ENCODE data around the gene PIK3R3. TPM values are rescaled to one million over a fixed set of nuclear protein-coding genes. Genes with fewer than 3 reads are reported as not detected.
A peak's percentile ranks its signal among the peaks of the same experiment; 100 is the strongest.

The PIK3R3 gene
- total and polyA plus RNA-seq, 9 donors, result 8.1 to 18.3 (median 13.3) TPM

- no peaks in the 10 kb centered on the region for H3K36me3 ChIP-seq (ENCODE audit: control insufficient read depth, insufficient read depth, low read length)
- H3K4me3 ChIP-seq (ENCODE audit: low read length), result peak overlapping the region; percentile 70
- H3K4me1 ChIP-seq (ENCODE audit: control insufficient read depth, insufficient read depth, low read length), result peaks cover 25% of the 10 kb centered on the region
- no CpG with 5 or more reads among the region's 3 CpGs for WGBS (ENCODE audit: insufficient coverage)
- no peaks in the 10 kb centered on the region for H3K27me3 ChIP-seq (ENCODE audit: control insufficient read depth, insufficient read depth, low read length)
- H3K27ac ChIP-seq (ENCODE audit: low read length), result peak overlapping the region; percentile 98
- DNase-seq, result no peak
- H3K9me3 ChIP-seq (replicated peaks; ENCODE audit: control insufficient read depth, low read depth, low read length), result no peaks in the 10 kb centered on the region
These were observed 1.4 kb upstream of the PIK3R3 start for GRCh38 chr1:46133781-46134350.

GRCh38 chr1:46133181-46133658 is 791 bp upstream of the PIK3R3 start:
- H3K4me1 ChIP-seq (ENCODE audit: control insufficient read depth, insufficient read depth, low read length), result peaks cover 25% of the 10 kb centered on the region
- no peaks in the 10 kb centered on the region for H3K36me3 ChIP-seq (ENCODE audit: control insufficient read depth, insufficient read depth, low read length)
- H3K27me3 ChIP-seq (ENCODE audit: control insufficient read depth, insufficient read depth, low read length), result no peaks in the 10 kb centered on the region
- no peak for DNase-seq
- H3K4me3 ChIP-seq (ENCODE audit: low read length), result peak overlapping the region; percentile 70
- 1% methylated on average over 12 of the region's 22 CpGs for WGBS (ENCODE audit: insufficient coverage)
- no peaks in the 10 kb centered on the region for H3K9me3 ChIP-seq (replicated peaks; ENCODE audit: control insufficient read depth, low read depth, low read length)
- peak overlapping the region; percentile 98 for H3K27ac ChIP-seq (ENCODE audit: low read length)

- Histone ChIP-seq H3K9me3 (replicated peaks; ENCODE audit: control insufficient read depth, low read depth, low read length) (no peaks in the 10 kb centered on the region), H3K27ac (ENCODE audit: low read length) (peak overlapping the region; percentile 98), H3K36me3 (ENCODE audit: control insufficient read depth, insufficient read depth, low read length) (no peaks in the 10 kb centered on the region), H3K4me1 (ENCODE audit: control insufficient read depth, insufficient read depth, low read length) (peaks cover 18% of the 10 kb centered on the region), H3K4me3 (ENCODE audit: low read length) (peak overlapping the region; percentile 95), H3K27me3 (ENCODE audit: control insufficient read depth, insufficient read depth, low read length) (no peaks in the 10 kb centered on the region)
- under 1% methylated on average over 22 of the region's 38 CpGs for WGBS (ENCODE audit: insufficient coverage)
- DNase-seq, result peak; percentile 51
These were observed 509 bp downstream of the PIK3R3 start for GRCh38 chr1:46131712-46132528.

GRCh38 chr1:46131093-46131492 is 1.3 kb downstream of the PIK3R3 start:
- Histone ChIP-seq H3K27ac (ENCODE audit: low read length) (peak overlapping the region; percentile 29), H3K27me3 (ENCODE audit: control insufficient read depth, insufficient read depth, low read length) (no peaks in the 10 kb centered on the region), H3K4me3 (ENCODE audit: low read length) (peak overlapping the region; percentile 95), H3K4me1 (ENCODE audit: control insufficient read depth, insufficient read depth, low read length) (peaks cover 15% of the 10 kb centered on the region), H3K9me3 (replicated peaks; ENCODE audit: control insufficient read depth, low read depth, low read length) (no peaks in the 10 kb centered on the region), H3K36me3 (ENCODE audit: control insufficient read depth, insufficient read depth, low read length) (no peaks in the 10 kb centered on the region)
- WGBS (ENCODE audit: insufficient coverage), result no CpG with 5 or more reads among the region's 10 CpGs
- peak; percentile 35 for DNase-seq

- H3K9me3 ChIP-seq (replicated peaks; ENCODE audit: control insufficient read depth, low read depth, low read length), result no peaks in the 10 kb centered on the region
- no peak for DNase-seq
- H3K27me3 ChIP-seq (ENCODE audit: control insufficient read depth, insufficient read depth, low read length), result no peaks in the 10 kb centered on the region
- 10% methylated on average over 1 of the region's 5 CpGs for WGBS (ENCODE audit: insufficient coverage)
- H3K36me3 ChIP-seq (ENCODE audit: control insufficient read depth, insufficient read depth, low read length), result no peaks in the 10 kb centered on the region
- H3K4me3 ChIP-seq (ENCODE audit: low read length), result peak overlapping the region; percentile 95
- no peak overlapping the region for H3K27ac ChIP-seq (ENCODE audit: low read length)
- peaks cover 13% of the 10 kb centered on the region for H3K4me1 ChIP-seq (ENCODE audit: control insufficient read depth, insufficient read depth, low read length)
These were observed 1.8 kb downstream of the PIK3R3 start for GRCh38 chr1:46130606-46131005.

GRCh38 chr1:46130121-46130520 is 2.3 kb downstream of the PIK3R3 start:
- no CpG with 5 or more reads among the region's 1 CpG for WGBS (ENCODE audit: insufficient coverage)
- DNase-seq, result no peak
- H3K4me1 ChIP-seq (ENCODE audit: control insufficient read depth, insufficient read depth, low read length), result peaks cover 12% of the 10 kb centered on the region
- no peaks in the 10 kb centered on the region for H3K9me3 ChIP-seq (replicated peaks; ENCODE audit: control insufficient read depth, low read depth, low read length)
- peak overlapping the region; percentile 95 for H3K4me3 ChIP-seq (ENCODE audit: low read length)
- no peaks in the 10 kb centered on the region for H3K36me3 ChIP-seq (ENCODE audit: control insufficient read depth, insufficient read depth, low read length)
- no peak overlapping the region for H3K27ac ChIP-seq (ENCODE audit: low read length)
- H3K27me3 ChIP-seq (ENCODE audit: control insufficient read depth, insufficient read depth, low read length), result no peaks in the 10 kb centered on the region

GRCh38 chr1:46128344-46128743 is 4.1 kb downstream of the PIK3R3 start:
- no peaks in the 10 kb centered on the region for H3K36me3 ChIP-seq (ENCODE audit: control insufficient read depth, insufficient read depth, low read length)
- H3K9me3 ChIP-seq (replicated peaks; ENCODE audit: control insufficient read depth, low read depth, low read length), result no peaks in the 10 kb centered on the region
- H3K4me3 ChIP-seq (ENCODE audit: low read length), result no peak overlapping the region
- WGBS (ENCODE audit: insufficient coverage), result no CpG with 5 or more reads among the region's 3 CpGs
- no peak overlapping the region for H3K27ac ChIP-seq (ENCODE audit: low read length)
- H3K4me1 ChIP-seq (ENCODE audit: control insufficient read depth, insufficient read depth, low read length), result peaks cover 1% of the 10 kb centered on the region
- DNase-seq, result no peak
- H3K27me3 ChIP-seq (ENCODE audit: control insufficient read depth, insufficient read depth, low read length), result no peaks in the 10 kb centered on the region

- Histone ChIP-seq H3K27ac (ENCODE audit: low read length) (no peak overlapping the region), H3K27me3 (ENCODE audit: control insufficient read depth, insufficient read depth, low read length) (no peaks in the 10 kb centered on the region), H3K4me3 (ENCODE audit: low read length) (no peak overlapping the region), H3K4me1 (ENCODE audit: control insufficient read depth, insufficient read depth, low read length) (no peaks in the 10 kb centered on the region), H3K36me3 (ENCODE audit: control insufficient read depth, insufficient read depth, low read length) (peaks cover 2% of the 10 kb centered on the region), H3K9me3 (replicated peaks; ENCODE audit: control insufficient read depth, low read depth, low read length) (no peaks in the 10 kb centered on the region)
- no peak for DNase-seq
These were observed 13.6 kb downstream of the PIK3R3 start for GRCh38 chr1:46118856-46119255.

- DNase-seq, result no peak
- no peak overlapping the region for H3K27ac ChIP-seq (ENCODE audit: low read length)
- H3K27me3 ChIP-seq (ENCODE audit: control insufficient read depth, insufficient read depth, low read length), result no peaks in the 10 kb centered on the region
- H3K36me3 ChIP-seq (ENCODE audit: control insufficient read depth, insufficient read depth, low read length), result peaks cover 2% of the 10 kb centered on the region
- 100% methylated on average over 1 of the region's 5 CpGs for WGBS (ENCODE audit: insufficient coverage)
- no peaks in the 10 kb centered on the region for H3K9me3 ChIP-seq (replicated peaks; ENCODE audit: control insufficient read depth, low read depth, low read length)
- no peaks in the 10 kb centered on the region for H3K4me1 ChIP-seq (ENCODE audit: control insufficient read depth, insufficient read depth, low read length)
- no peak overlapping the region for H3K4me3 ChIP-seq (ENCODE audit: low read length)
These were observed 14.5 kb downstream of the PIK3R3 start for GRCh38 chr1:46117810-46118494.

- DNase-seq, result no peak
- Histone ChIP-seq H3K27ac (ENCODE audit: low read length) (no peak overlapping the region), H3K9me3 (replicated peaks; ENCODE audit: control insufficient read depth, low read depth, low read length) (no peaks in the 10 kb centered on the region), H3K4me1 (ENCODE audit: control insufficient read depth, insufficient read depth, low read length) (no peaks in the 10 kb centered on the region), H3K4me3 (ENCODE audit: low read length) (no peak overlapping the region), H3K27me3 (ENCODE audit: control insufficient read depth, insufficient read depth, low read length) (no peaks in the 10 kb centered on the region), H3K36me3 (ENCODE audit: control insufficient read depth, insufficient read depth, low read length) (no peaks in the 10 kb centered on the region)
- WGBS (ENCODE audit: insufficient coverage), result no CpG with 5 or more reads among the region's 2 CpGs
These were observed 17.4 kb downstream of the PIK3R3 start for GRCh38 chr1:46114925-46115603.
